GM12878 (cell line): ENCODE results near the gene MRPS5. TPM values are rescaled to one million over a fixed set of nuclear protein-coding genes. Genes with fewer than 3 reads are reported as not detected.
A peak's percentile ranks its signal among the peaks of the same experiment; 100 is the strongest.

ENCODE experiments used
- ATAC-seq: fragments of 200-7000 bp; cut with Tn5 transposase; 3 replicates; pipeline ENCODE4 v1.9.1; 2020; ENCODE audit warnings: mild to moderate bottlenecking, moderate library complexity
- BruUV-seq: library from RNA; stranded (reverse); fragments of 400-500 nt; replicated peaks from 2 replicates; lab custom pipeline; 2021; lab: Mats Ljungman, UMichigan
- CTCF ChIA-PET: fragments of 300-600 bp; sonication (Branson Sonifier 250); formaldehyde crosslinking; extraction: SDS; loops from one replicate; lab custom pipeline; 2021; ENCODE audit warnings: inconsistent platforms; lab: Yijun Ruan, JAX
- POLR2A ChIA-PET: fragments of 350-600 bp; formaldehyde crosslinking; extraction: SDS; loops from one replicate; lab custom pipeline; 2021; ENCODE audit warnings: inconsistent platforms; lab: Charles Lee
- RAD21 ChIA-PET: fragments of 300-600 bp; sonication (Branson Sonifier 250); formaldehyde crosslinking; loops from one replicate; lab custom pipeline; 2023; ENCODE audit warnings: antibody characterized with exemption; ENCODE audit not compliant: unreplicated experiment; lab: Charles Lee
- SMC1A ChIA-PET: fragments of 300-600 bp; sonication (Branson Sonifier 250); formaldehyde crosslinking; loops from one replicate; lab custom pipeline; 2023; ENCODE audit not compliant: unreplicated experiment, uncharacterized antibody; lab: Charles Lee
- DNase-seq: peaks from one replicate; pipeline ENCODE4 v3.0.0-alpha.2; 2011; ENCODE audit warnings: low read depth, low spot score
- FAIRE-seq: peaks from 3 replicates; lab custom pipeline; 2011; peaks lifted over from hg19 to GRCh38; lab: Jason Lieb, UNC
- H2AFZ ChIP-seq: 2 replicates; pipeline ENCODE4 v1.6.0; 2011; ENCODE audit warnings: low read depth, low read length, control low read depth; ENCODE audit not compliant: control insufficient read depth
- H3K27ac ChIP-seq: 2 replicates; pipeline ENCODE4 v1.5.1; 2011; ENCODE audit warnings: control low read depth; ENCODE audit not compliant: control insufficient read depth, insufficient read depth
- H3K27me3 ChIP-seq, 2 experiments: replicated peaks in 1 of 2; 2 replicates each; pipeline versions ENCODE4 v1.6.0 to v1.6.1; 2011; ENCODE audit warnings: low read length in 1 of 2; ENCODE audit not compliant: control insufficient read depth in 2 of 2, insufficient read depth in 2 of 2
- H3K36me3 ChIP-seq, 2 experiments: 2 replicates each; pipeline ENCODE4 v1.5.1; 2011; ENCODE audit warnings: low read length in 1 of 2; ENCODE audit not compliant: control insufficient read depth in 2 of 2, insufficient read depth in 2 of 2
- H3K4me1 ChIP-seq: 2 replicates; pipeline ENCODE4 v1.6.1; 2011; ENCODE audit warnings: mild to moderate bottlenecking, low read length, moderate library complexity, mixed read lengths; ENCODE audit not compliant: control insufficient read depth, insufficient read depth
- H3K4me2 ChIP-seq: 2 replicates; pipeline ENCODE4 v1.6.0; 2011; ENCODE audit warnings: control low read depth; ENCODE audit not compliant: control insufficient read depth, insufficient read depth
- H3K4me3 ChIP-seq: fragments of 200-600 bp; sonication (generic); 2 replicates; pipeline ENCODE4 v1.5.1; 2016
- H3K79me2 ChIP-seq: 2 replicates; pipeline ENCODE4 v1.6.0; 2011; ENCODE audit warnings: low read length; ENCODE audit not compliant: control insufficient read depth, insufficient read depth
- H3K9ac ChIP-seq: 2 replicates; pipeline ENCODE4 v1.8.0; 2011; ENCODE audit warnings: low read length, control low read depth, mixed read lengths; ENCODE audit not compliant: control insufficient read depth, insufficient read depth
- H3K9me3 ChIP-seq: replicated peaks from 3 replicates; pipeline ENCODE4 v1.5.1; 2011; ENCODE audit warnings: mild to moderate bottlenecking, low read length; ENCODE audit not compliant: control insufficient read depth, insufficient read depth
- H4K20me1 ChIP-seq: 2 replicates; pipeline ENCODE4 v1.6.0; 2011; ENCODE audit not compliant: control insufficient read depth, insufficient read depth
- BRCA1 ChIP-seq: IDR thresholded peaks from 2 replicates; pipeline ENCODE4 v1.6.1; 2011; ENCODE audit warnings: low read depth, low read length, improper control_type of control experiment
- CBFB ChIP-seq: IDR thresholded peaks from 2 replicates; pipeline ENCODE4 v1.6.1; 2016; ENCODE audit warnings: antibody characterized with exemption, low read depth
- CREB1 ChIP-seq: IDR thresholded peaks from 2 replicates; pipeline ENCODE4 v1.6.1; 2012; ENCODE audit warnings: low read depth, mild to moderate bottlenecking, inconsistent platforms
- EED ChIP-seq: sonication (generic); IDR thresholded peaks from 2 replicates; pipeline ENCODE4 v1.6.1; 2016; ENCODE audit warnings: antibody characterized with exemption, low read depth
- FOXM1 ChIP-seq: IDR thresholded peaks from 2 replicates; pipeline ENCODE4 v1.6.1; 2012; ENCODE audit warnings: low read depth, mild to moderate bottlenecking, inconsistent platforms, low read length, moderate library complexity
- GATAD2B ChIP-seq: fragments of 450-650 bp; conservative IDR thresholded peaks from 2 replicates; pipeline ENCODE4 v1.6.1; 2017; ENCODE audit warnings: low read depth, mild to moderate bottlenecking, moderate library complexity
- RELB ChIP-seq: fragments of 450-650 bp; IDR thresholded peaks from 2 replicates; pipeline ENCODE4 v1.6.1; 2017; ENCODE audit warnings: low read depth, mild to moderate bottlenecking, moderate library complexity
- RUNX3 ChIP-seq: IDR thresholded peaks from 2 replicates; pipeline ENCODE4 v1.6.1; 2012; ENCODE audit warnings: low read length, inconsistent platforms
- SPI1 ChIP-seq: IDR thresholded peaks from 2 replicates; pipeline ENCODE4 v1.6.1; 2011; ENCODE audit warnings: low read depth, mild to moderate bottlenecking, low read length, moderate library complexity, borderline replicate concordance; ENCODE audit not compliant: insufficient read depth
- TAF1 ChIP-seq: IDR thresholded peaks from 2 replicates; pipeline ENCODE4 v1.6.1; 2011; ENCODE audit warnings: mild to moderate bottlenecking, low read depth, low read length, borderline replicate concordance
- ZBTB11 ChIP-seq: fragments of 450-650 bp; formaldehyde crosslinking; IDR thresholded peaks from 2 replicates; pipeline ENCODE4 v1.5.0; 2022; ENCODE audit warnings: mild to moderate bottlenecking, missing genetic modification characterization
- ZNF384 ChIP-seq: IDR thresholded peaks from 2 replicates; pipeline ENCODE4 v1.6.1; 2012; ENCODE audit warnings: low read depth, mild to moderate bottlenecking, low read length, improper control_type of control experiment, borderline replicate concordance
- ZNF687 ChIP-seq: fragments of 450-650 bp; IDR thresholded peaks from 2 replicates; pipeline ENCODE4 v1.6.1; 2017; ENCODE audit warnings: mild to moderate bottlenecking, moderate library complexity
- WGBS: methylation state at CpG from one replicate; pipeline ENCODE4 v1.1.6; 2016; ENCODE audit warnings: low lambda C conversion rate; ENCODE audit not compliant: insufficient replicate concordance, insufficient coverage; ENCODE audit errors: missing lambda C conversion rate; 5-methylcytosine and 5-hydroxymethylcytosine counted together
- in situ Hi-C: fragments of 300-500 bp; cut with MboI; formaldehyde crosslinking; loops from 9 replicates; pipeline ENCODE4 v1.14.3; 2018; ENCODE audit warnings: mixed read lengths
- intact Hi-C: fragments of 100-400 bp; cut with micrococcal nuclease; formaldehyde crosslinking; loops from one replicate; pipeline ENCODE4 v1.14.2; 2022; ENCODE audit not compliant: unreplicated experiment
- polyA plus RNA-seq, 11 experiments: library from polyadenylated mRNA; depleted of rRNA in 4 of 11; unstranded in 6 of 11; stranded (reverse) in 5 of 11; fragments of >200 nt; fragmentation: Nextera tagmentation in 4 of 11; fragmentation: Illumina TruSeq in 1 of 11; extraction: Ambion mirVana in 4 of 11; extraction: Trizol in 1 of 11; gene quantifications; 1 replicate in 1 of 11; 2 replicates in 10 of 11; pipeline versions ENCODE4 v1.2.1 to v1.2.3, GENCODE V29; 2011 to 2016; ENCODE audit warnings: inconsistent platforms in 2 of 11, missing spikeins in 2 of 11, low read depth in 1 of 11
- total RNA-seq, 4 experiments: library from RNA; depleted of rRNA in 3 of 4; stranded (reverse); fragments of >200 nt in 3 of 4; fragmentation: Illumina TruSeq in 1 of 4; extraction: Trizol in 1 of 4; gene quantifications; 2 replicates each; pipeline versions ENCODE4 v1.2.1 to v1.2.3, GENCODE V29; 2013 to 2021

Gene MRPS5
- total and polyA plus RNA-seq, 10 of the 15 experiments (the other 5 are each of a cell fraction or from before 2014, with no cell fraction given): 54.8 to 93.0 (median 76.3) TPM

DNA sequence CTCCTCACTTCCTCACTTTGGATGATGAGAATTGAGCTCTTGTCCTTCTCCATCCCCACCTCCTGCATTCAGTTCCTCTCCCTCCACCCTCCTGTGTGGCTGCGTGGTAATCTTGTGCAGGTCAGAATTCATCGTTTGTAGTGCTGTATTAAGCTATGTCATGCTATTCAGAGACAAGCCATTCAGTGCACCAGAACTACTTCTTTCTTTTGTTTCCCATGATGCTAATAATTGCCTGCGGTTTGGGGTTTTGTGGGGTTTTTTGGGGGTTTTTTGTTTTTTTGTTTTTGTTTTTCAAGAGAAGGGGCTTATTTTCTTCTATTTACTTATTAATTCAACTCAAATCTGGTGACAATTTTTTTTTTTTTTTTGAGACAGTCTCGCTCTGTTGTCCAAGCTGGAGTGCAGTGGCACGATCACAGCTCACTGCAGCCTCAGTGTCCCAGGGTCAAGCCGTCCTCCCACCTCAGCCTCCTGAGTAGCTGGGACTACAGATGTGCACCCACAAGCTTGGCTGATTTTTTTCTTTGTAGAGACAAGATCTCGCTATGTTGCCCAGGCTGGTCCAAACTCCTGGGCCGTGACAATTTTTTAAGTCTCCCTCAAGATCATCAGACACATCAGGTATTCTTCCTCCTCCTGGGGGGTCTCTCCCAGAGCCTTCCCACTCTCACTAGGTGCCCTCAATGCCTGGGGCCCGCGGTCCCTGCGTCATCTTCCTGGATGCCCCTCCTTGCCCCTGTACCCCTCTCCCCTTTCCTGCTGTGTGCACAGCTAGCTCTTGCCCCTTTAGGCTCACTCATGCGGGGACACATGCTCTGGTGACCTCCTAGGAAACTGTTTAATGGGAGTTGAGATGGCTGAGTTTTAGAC is 58.3 kb downstream of the MRPS5 start:
- BruUV-seq: no TSS peak
- Histone ChIP-seq H3K9me3 (no peaks in the 10 kb centered on the region), H2AFZ (peak overlapping the region; percentile 61), H3K4me1 (peaks cover 27% of the 10 kb centered on the region), H3K27ac (peak overlapping the region; percentile 84), H3K79me2 (no peaks in the 10 kb centered on the region), H3K36me3 (no peaks in the 10 kb centered on the region), H3K27me3 (no peaks in the 10 kb centered on the region), H4K20me1 (no peaks in the 10 kb centered on the region), H3K4me2 (peak overlapping the region; percentile 62), H3K9ac (peak overlapping the region; percentile 48; the same call in 1 of the 2 replicates), H3K4me3 (no peak overlapping the region)
- peak; percentile 84 for DNase-seq
- intact Hi-C loops (no loop called here), in situ Hi-C loops (no loop called here)
- FAIRE-seq: peak; percentile 92
- ATAC-seq: peak; percentile 95
- 33% methylated on average over 12 of the region's 12 CpGs for WGBS
- ChIA-PET RAD21 (interaction anchor here (1.2 to 3.1 kb wide), 8 partner anchors 9 to 40 kb away, joined by 5 to 40 read pairs (median 6); no protein-coding TSS in a partner anchor), SMC1A (interaction anchor here (0.6 to 4.5 kb wide), 14 partner anchors 10 to 77 kb away, joined by 3 to 44 read pairs (median 8); no protein-coding TSS in a partner anchor), CTCF (interaction anchor here (0.9 to 9.1 kb wide), 10 partner anchors 10 to 56 kb away, joined by 3 to 154 read pairs (median 6); no protein-coding TSS in a partner anchor), POLR2A (interaction anchor here (0.6 to 3.6 kb wide), 11 partner anchors 9 to 190 kb away, joined by 3 to 20 read pairs (median 5); partner anchors contain the start of gene MAL)
- TF ChIP-seq ZNF687 (peak; percentile 34; the same call in 1 of the 2 replicates), FOXM1 (no peak), CREB1 (peak; percentile 41; the same call in 1 of the 2 replicates), ZBTB11 (CRISPR knock-in tag) (no peak), TAF1 (no peak), CBFB (0 out of 2 replicates have a peak, but pooled peaks have one; percentile 45), BRCA1 (no peak), ZNF384 (peak; percentile 16; the same call in 1 of the 2 replicates), EED (peak; percentile 34), GATAD2B (no peak), RELB (peak; percentile 99), SPI1 (peak; percentile 83), RUNX3 (peak; percentile 95)
